HG03066 (cell line): ENCODE data around the gene ACTG1.

Source experiments
- ATAC-seq: cut with Tn5 transposase; IDR thresholded peaks from one replicate; pipeline ENCODE4 v1.9.1; 2021; ENCODE audit warnings: low read depth; ENCODE audit not compliant: unreplicated experiment

The ACTG1 gene

GRCh38 chr17:81545160-81545949 lies 32.8 kb upstream of the ACTG1 start:
- no peak for ATAC-seq

GRCh38 chr17:81544281-81544974 lies 31.8 kb upstream of the ACTG1 start:
- no peak for ATAC-seq

GRCh38 chr17:81543756-81544155 lies 31.2 kb upstream of the ACTG1 start:
- no peak for ATAC-seq

- ATAC-seq: no peak
Observed at GRCh38 chr17:81543339-81543675, 30.7 kb upstream of the ACTG1 start.

- no peak for ATAC-seq
Observed at GRCh38 chr17:81542431-81543338, 30.1 kb upstream of the ACTG1 start.

- ATAC-seq: no peak
Observed at GRCh38 chr17:81541123-81541522, 28.5 kb upstream of the ACTG1 start.

- no peak for ATAC-seq
Observed at GRCh38 chr17:81540676-81541027, 28.1 kb upstream of the ACTG1 start.

GRCh38 chr17:81539961-81540675 lies 27.5 kb upstream of the ACTG1 start:
- ATAC-seq: no peak

- ATAC-seq: no peak
Observed at GRCh38 chr17:81539571-81539900, 26.9 kb upstream of the ACTG1 start.

- ATAC-seq: no peak
Observed at GRCh38 chr17:81538651-81539570, 26.3 kb upstream of the ACTG1 start.

GRCh38 chr17:81537856-81538555 lies 25.4 kb upstream of the ACTG1 start:
- no peak for ATAC-seq

- no peak for ATAC-seq
Observed at GRCh38 chr17:81537343-81537855, 24.8 kb upstream of the ACTG1 start.

GRCh38 chr17:81536299-81537290 lies 24.0 kb upstream of the ACTG1 start:
- no peak for ATAC-seq

GRCh38 chr17:81535480-81536298 lies 23.1 kb upstream of the ACTG1 start:
- no peak for ATAC-seq

GRCh38 chr17:81535007-81535328 lies 22.4 kb upstream of the ACTG1 start:
- ATAC-seq: no peak

- ATAC-seq: no peak
Observed at GRCh38 chr17:81534157-81535006, 21.8 kb upstream of the ACTG1 start.
